Mesenchymal stem cell (in vitro differentiated cells and primary cell): Measurements from ENCODE around the gene SRPRB.

Experiments
- DNase-seq: peaks from one replicate; pipeline ENCODE4 v3.0.0-alpha.2; 2013
- H2AFZ ChIP-seq: one replicate; pipeline ENCODE4 v1.6.1; 2013; ENCODE audit warnings: low read depth, mild to moderate bottlenecking, control low read depth, inconsistent platforms, low read length, moderate library complexity
- H2AK5ac ChIP-seq: 2 replicates; pipeline ENCODE4 v1.6.1; 2013; ENCODE audit warnings: low read length, moderate library complexity, mild to moderate bottlenecking, inconsistent platforms; ENCODE audit not compliant: severe bottlenecking
- H2BK120ac ChIP-seq: one replicate; pipeline ENCODE4 v1.6.1; 2013; ENCODE audit warnings: low read depth, mild to moderate bottlenecking, inconsistent platforms, low read length, moderate library complexity
- H2BK12ac ChIP-seq, 2 experiments: one replicate each; pipeline ENCODE4 v1.6.1; 2013; ENCODE audit warnings: inconsistent platforms in 2 of 2, low read length in 2 of 2, mild to moderate bottlenecking in 2 of 2, moderate library complexity in 2 of 2, control low read depth in 1 of 2
- H2BK15ac ChIP-seq: one replicate; pipeline ENCODE4 v1.6.1; 2013; ENCODE audit warnings: mild to moderate bottlenecking, low read depth, inconsistent platforms; ENCODE audit not compliant: poor library complexity, severe bottlenecking
- H2BK5ac ChIP-seq: 2 replicates; pipeline ENCODE4 v1.6.1; 2013; ENCODE audit warnings: low read depth, mild to moderate bottlenecking, low read length, control low read depth, inconsistent platforms; ENCODE audit not compliant: poor library complexity, severe bottlenecking
- H3K14ac ChIP-seq, 2 experiments: one replicate each; pipeline ENCODE4 v1.6.1; 2013; ENCODE audit warnings: inconsistent platforms in 2 of 2, low read length in 2 of 2, control low read depth in 1 of 2, mild to moderate bottlenecking in 1 of 2, moderate library complexity in 1 of 2
- H3K18ac ChIP-seq, 2 experiments: one replicate each; pipeline ENCODE4 v1.6.1; 2013; ENCODE audit warnings: inconsistent platforms in 2 of 2, low read length in 2 of 2, control low read depth in 1 of 2, low read depth in 1 of 2, mild to moderate bottlenecking in 1 of 2
- H3K23ac ChIP-seq, 2 experiments: one replicate each; pipeline ENCODE4 v1.6.1; 2013; ENCODE audit warnings: inconsistent platforms in 2 of 2, low read length in 2 of 2, mild to moderate bottlenecking in 2 of 2, moderate library complexity in 2 of 2, control low read depth in 1 of 2
- H3K27ac ChIP-seq: 2 replicates; pipeline ENCODE4 v1.5.1; 2013; ENCODE audit warnings: mild to moderate bottlenecking, moderate library complexity, low read length, control low read depth, inconsistent platforms; ENCODE audit not compliant: poor library complexity, severe bottlenecking
- H3K27me3 ChIP-seq, 2 experiments: 2 replicates each; pipeline versions ENCODE4 v1.6.1 to v1.7.0; 2013; ENCODE audit warnings: low read length in 2 of 2, mild to moderate bottlenecking in 2 of 2, moderate library complexity in 2 of 2, control low read depth in 1 of 2, inconsistent platforms in 1 of 2; ENCODE audit not compliant: control insufficient read depth in 1 of 2, insufficient read depth in 1 of 2
- H3K36me3 ChIP-seq, 2 experiments: 2 replicates each; pipeline versions ENCODE4 v1.6.1 to v1.7.0; 2013; ENCODE audit warnings: low read length in 2 of 2, control low read depth in 1 of 2, inconsistent platforms in 1 of 2, low read depth in 1 of 2, mild to moderate bottlenecking in 1 of 2; ENCODE audit not compliant: insufficient read depth in 2 of 2, control insufficient read depth in 1 of 2
- H3K4ac ChIP-seq, 2 experiments: one replicate each; pipeline ENCODE4 v1.6.1; 2013; ENCODE audit warnings: inconsistent platforms in 2 of 2, low read length in 2 of 2, mild to moderate bottlenecking in 2 of 2, moderate library complexity in 2 of 2, control low read depth in 1 of 2, low read depth in 1 of 2
- H3K4me1 ChIP-seq: 2 replicates; pipeline ENCODE4 v1.6.1; 2013; ENCODE audit warnings: low read depth, low read length, control low read depth; ENCODE audit not compliant: control insufficient read depth, insufficient read depth
- H3K4me2 ChIP-seq: 2 replicates; pipeline ENCODE4 v1.6.1; 2013; ENCODE audit warnings: low read length, mild to moderate bottlenecking, inconsistent platforms; ENCODE audit not compliant: poor library complexity, severe bottlenecking
- H3K4me3 ChIP-seq, 2 experiments: 2 replicates each; pipeline versions ENCODE4 v1.5.1 to v1.7.0; 2013; ENCODE audit warnings: low read length in 2 of 2, mild to moderate bottlenecking in 2 of 2, control low read depth in 1 of 2, low read depth in 1 of 2; ENCODE audit not compliant: insufficient read depth in 1 of 2
- H3K79me1 ChIP-seq: replicated peaks from 2 replicates; pipeline ENCODE4 v1.6.1; 2013; ENCODE audit warnings: mild to moderate bottlenecking, control low read depth, low read length, inconsistent platforms; ENCODE audit not compliant: poor library complexity, severe bottlenecking
- H3K9ac ChIP-seq: 2 replicates; pipeline ENCODE4 v1.7.0; 2013; ENCODE audit warnings: mild to moderate bottlenecking, low read length, moderate library complexity
- H3K9me3 ChIP-seq: 2 replicates; pipeline ENCODE4 v1.7.0; 2013; ENCODE audit warnings: mild to moderate bottlenecking, low read length; ENCODE audit not compliant: control insufficient read depth
- H4K8ac ChIP-seq: one replicate; pipeline ENCODE4 v1.6.1; 2013; ENCODE audit warnings: inconsistent platforms, mild to moderate bottlenecking, low read length, moderate library complexity
- H4K91ac ChIP-seq: one replicate; pipeline ENCODE4 v1.6.1; 2013; ENCODE audit warnings: mild to moderate bottlenecking, low read length, inconsistent platforms
- WGBS: methylation state at CpG from one replicate; pipeline ENCODE4 v1.1.7; 2013; ENCODE audit warnings: mixed read lengths; 5-methylcytosine and 5-hydroxymethylcytosine counted together

Gene SRPRB

GRCh38 chr3:133860519-133860918, 54.9 kb downstream of the SRPRB start:
- Histone ChIP-seq H4K91ac (no peak overlapping the region), H4K8ac (no peak overlapping the region), H2AK5ac (no peak overlapping the region), H3K9me3 (no peaks in the 10 kb centered on the region), H2BK120ac (no peak overlapping the region), H2AFZ (no peak overlapping the region), H3K4me2 (no peak overlapping the region), H3K23ac (no peak overlapping the region), H3K27me3 (peaks cover 0 to 5% of the 10 kb centered on the region in 2 experiments), H3K27ac (no peak overlapping the region), H3K4me1 (no peaks in the 10 kb centered on the region), H2BK12ac (no peak overlapping the region), H3K9ac (no peak overlapping the region), H3K14ac (no peak overlapping the region), H3K18ac (no peak overlapping the region), H2BK5ac (no peak overlapping the region), H3K4ac (no peak overlapping the region), H3K36me3 (no peaks in the 10 kb centered on the region), H2BK15ac (no peak overlapping the region), H3K79me1 (no peaks in the 10 kb centered on the region), H3K4me3 (no peak overlapping the region)
- no peak for DNase-seq
- WGBS, result 84% methylated on average over 5 of the region's 5 CpGs

GRCh38 chr3:133862161-133862560, 56.5 kb downstream of the SRPRB start:
- no peak overlapping the region for H4K8ac ChIP-seq
- DNase-seq, result no peak
- no peak overlapping the region for H4K91ac ChIP-seq
- no peaks in the 10 kb centered on the region for H3K4me1 ChIP-seq
- H2BK12ac ChIP-seq, result no peak overlapping the region
- H2AFZ ChIP-seq, result no peak overlapping the region
- no peak overlapping the region for H2BK15ac ChIP-seq
- no peak overlapping the region for H3K23ac ChIP-seq
- no peak overlapping the region for H2AK5ac ChIP-seq
- H3K4ac ChIP-seq, result no peak overlapping the region
- H3K27me3 ChIP-seq, result peaks cover 5 to 19% of the 10 kb centered on the region in 2 experiments
- 72% methylated on average over 4 of the region's 4 CpGs for whole genome bisulfite sequencing
- H3K9ac ChIP-seq, result no peak overlapping the region
- H3K18ac ChIP-seq, result no peak overlapping the region
- H3K4me3 ChIP-seq, result no peak overlapping the region
- H3K4me2 ChIP-seq, result no peak overlapping the region
- H3K79me1 ChIP-seq, result no peaks in the 10 kb centered on the region
- no peak overlapping the region for H2BK120ac ChIP-seq
- H3K36me3 ChIP-seq, result no peaks in the 10 kb centered on the region
- no peak overlapping the region for H2BK5ac ChIP-seq
- no peaks in the 10 kb centered on the region for H3K9me3 ChIP-seq
- H3K27ac ChIP-seq, result no peak overlapping the region
- no peak overlapping the region for H3K14ac ChIP-seq

- Histone ChIP-seq H3K9ac (no peak overlapping the region), H2BK12ac (no peak overlapping the region), H3K27me3 (peaks cover 5 to 31% of the 10 kb centered on the region in 2 experiments), H3K9me3 (no peaks in the 10 kb centered on the region), H3K36me3 (no peaks in the 10 kb centered on the region), H2BK15ac (no peak overlapping the region), H2BK5ac (no peak overlapping the region), H3K79me1 (no peaks in the 10 kb centered on the region), H2AK5ac (no peak overlapping the region), H3K27ac (no peak overlapping the region), H4K91ac (no peak overlapping the region), H3K4ac (no peak overlapping the region), H2BK120ac (no peak overlapping the region), H3K18ac (no peak overlapping the region), H2AFZ (no peak overlapping the region), H3K4me1 (no peaks in the 10 kb centered on the region), H3K23ac (no peak overlapping the region), H4K8ac (no peak overlapping the region), H3K14ac (no peak overlapping the region), H3K4me3 (no peak overlapping the region), H3K4me2 (no peak overlapping the region)
- WGBS, result 89% methylated on average over 9 of the region's 11 CpGs
- no peak for DNase-seq
Measured at GRCh38 chr3:133863911-133864310, 58.3 kb downstream of the SRPRB start.

GRCh38 chr3:133864616-133865015, 59.0 kb downstream of the SRPRB start:
- Histone ChIP-seq H4K8ac (no peak overlapping the region), H3K27me3 (peaks cover 5 to 37% of the 10 kb centered on the region in 2 experiments), H2BK5ac (no peak overlapping the region), H3K27ac (no peak overlapping the region), H3K23ac (peak overlapping the region in 1 of 2 experiments; percentile 49), H3K18ac (no peak overlapping the region), H2BK120ac (no peak overlapping the region), H3K4me2 (no peak overlapping the region), H2AFZ (no peak overlapping the region), H3K4me3 (no peak overlapping the region), H3K9me3 (no peaks in the 10 kb centered on the region), H3K4ac (no peak overlapping the region), H3K79me1 (no peaks in the 10 kb centered on the region), H2BK12ac (no peak overlapping the region), H3K14ac (no peak overlapping the region), H4K91ac (no peak overlapping the region), H3K9ac (no peak overlapping the region), H3K36me3 (no peaks in the 10 kb centered on the region), H2AK5ac (no peak overlapping the region), H2BK15ac (no peak overlapping the region), H3K4me1 (no peaks in the 10 kb centered on the region)
- no peak for DNase-seq
- WGBS, result 82% methylated on average over 7 of the region's 7 CpGs
